K562 (cell line): Measurements from ENCODE around the gene FZD4. TPM values are rescaled to one million over a fixed set of nuclear protein-coding genes. Genes with fewer than 3 reads are reported as not detected.

Experiments used
- COPS2 ChIP-seq: fragments of 450-650 bp; conservative IDR thresholded peaks from 2 replicates; pipeline ENCODE4 v1.6.1; 2016; ENCODE audit warnings: mild to moderate bottlenecking, moderate library complexity
- SREBF1 ChIP-seq: fragments of 150-350 bp; IDR thresholded peaks from 2 replicates; pipeline ENCODE4 v1.6.1; 2014; ENCODE audit warnings: antibody characterized with exemption, low read depth, low read length, borderline replicate concordance
- SREBF2 ChIP-seq: sonication (generic); formaldehyde crosslinking; IDR thresholded peaks from 2 replicates; pipeline ENCODE4 v1.4.0; 2020; ENCODE audit warnings: mild to moderate bottlenecking, missing genetic modification reagents
- TAF9B ChIP-seq: fragments of 450-650 bp; IDR thresholded peaks from 2 replicates; pipeline ENCODE4 v1.6.1; 2018; ENCODE audit warnings: mild to moderate bottlenecking; ENCODE audit not compliant: partially characterized antibody
- THAP12 ChIP-seq: fragments of 250-450 bp; sonication (Bioruptor Pico); IDR thresholded peaks from 2 replicates; pipeline ENCODE4 v1.9.0; 2021; ENCODE audit warnings: mild to moderate bottlenecking, inconsistent platforms
- ZNF407 ChIP-seq: fragments of 450-650 bp; IDR thresholded peaks from 2 replicates; pipeline ENCODE4 v1.6.1; 2016; ENCODE audit warnings: low read depth
- ZNF740 ChIP-seq, 3 experiments: fragments of 200-800 bp in 1 of 3; sonication (Bioruptor generic) in 1 of 3; sonication (generic) in 1 of 3; formaldehyde crosslinking in 1 of 3; IDR thresholded peaks; 2 replicates each; pipeline versions ENCODE4 v1.6.1 to v1.8.0; 2016 to 2022; ENCODE audit warnings: mild to moderate bottlenecking in 2 of 3, missing compliant biosample characterization in 2 of 3, missing genetic modification characterization in 2 of 3, missing genetic modification reagents in 1 of 3
- polyA plus RNA-seq, 8 experiments: library from polyadenylated mRNA; depleted of rRNA in 4 of 8; stranded (reverse) in 5 of 8; unstranded in 3 of 8; fragments of >200 nt; fragmentation: Nextera tagmentation in 2 of 8; fragmentation: Illumina TruSeq in 1 of 8; extraction: Ambion mirVana in 2 of 8; extraction: Trizol in 1 of 8; gene quantifications; 2 replicates each; pipeline versions ENCODE4 v1.2.1 to v1.2.3, GENCODE V29; 2011 to 2014; ENCODE audit warnings: inconsistent platforms in 1 of 8, missing spikeins in 1 of 8
- total RNA-seq, 7 experiments: library from RNA; depleted of rRNA in 6 of 7; stranded (reverse); fragments of >200 nt in 6 of 7; fragmentation: Illumina TruSeq in 2 of 7; extraction: Trizol in 2 of 7; gene quantifications; 2 replicates each; pipeline versions ENCODE4 v1.2.1 to v1.2.3, GENCODE V29; 2011 to 2021; ENCODE audit warnings: low replicate concordance in 1 of 7
- TF ChIP-seq, protein P1 (sequence below): fragments of 450-650 bp; IDR thresholded peaks from 2 replicates; pipeline ENCODE4 v1.6.1; 2017; ENCODE audit warnings: antibody characterized with exemption, mild to moderate bottlenecking

FZD4 gene
- total and polyA plus RNA-seq, 9 of the 15 experiments (the other 6 are each of a cell fraction or from before 2014, with no cell fraction given), result 1.2 to 7.9 (median 5.8) TPM

GRCh38 chr11:86999859-87000753 is 44.9 kb upstream of the FZD4 start (continued):
- no peak for TF ChIP-seq ZNF407
- TF ChIP-seq SREBF1, result no peak
- no peak for TF ChIP-seq ZNF740 (CRISPR knock-in tag; IDR thresholded peaks at IDR 0.05)
- no peak for TF ChIP-seq ZNF740 (tag; IDR thresholded peaks at IDR 0.05)
- TF ChIP-seq THAP12 (CRISPR knock-in tag), result no peak
- no peak for TF ChIP-seq SREBF2 (CRISPR knock-in tag)
- TF ChIP-seq COPS2, result no peak
- TF ChIP-seq, protein P1, sequence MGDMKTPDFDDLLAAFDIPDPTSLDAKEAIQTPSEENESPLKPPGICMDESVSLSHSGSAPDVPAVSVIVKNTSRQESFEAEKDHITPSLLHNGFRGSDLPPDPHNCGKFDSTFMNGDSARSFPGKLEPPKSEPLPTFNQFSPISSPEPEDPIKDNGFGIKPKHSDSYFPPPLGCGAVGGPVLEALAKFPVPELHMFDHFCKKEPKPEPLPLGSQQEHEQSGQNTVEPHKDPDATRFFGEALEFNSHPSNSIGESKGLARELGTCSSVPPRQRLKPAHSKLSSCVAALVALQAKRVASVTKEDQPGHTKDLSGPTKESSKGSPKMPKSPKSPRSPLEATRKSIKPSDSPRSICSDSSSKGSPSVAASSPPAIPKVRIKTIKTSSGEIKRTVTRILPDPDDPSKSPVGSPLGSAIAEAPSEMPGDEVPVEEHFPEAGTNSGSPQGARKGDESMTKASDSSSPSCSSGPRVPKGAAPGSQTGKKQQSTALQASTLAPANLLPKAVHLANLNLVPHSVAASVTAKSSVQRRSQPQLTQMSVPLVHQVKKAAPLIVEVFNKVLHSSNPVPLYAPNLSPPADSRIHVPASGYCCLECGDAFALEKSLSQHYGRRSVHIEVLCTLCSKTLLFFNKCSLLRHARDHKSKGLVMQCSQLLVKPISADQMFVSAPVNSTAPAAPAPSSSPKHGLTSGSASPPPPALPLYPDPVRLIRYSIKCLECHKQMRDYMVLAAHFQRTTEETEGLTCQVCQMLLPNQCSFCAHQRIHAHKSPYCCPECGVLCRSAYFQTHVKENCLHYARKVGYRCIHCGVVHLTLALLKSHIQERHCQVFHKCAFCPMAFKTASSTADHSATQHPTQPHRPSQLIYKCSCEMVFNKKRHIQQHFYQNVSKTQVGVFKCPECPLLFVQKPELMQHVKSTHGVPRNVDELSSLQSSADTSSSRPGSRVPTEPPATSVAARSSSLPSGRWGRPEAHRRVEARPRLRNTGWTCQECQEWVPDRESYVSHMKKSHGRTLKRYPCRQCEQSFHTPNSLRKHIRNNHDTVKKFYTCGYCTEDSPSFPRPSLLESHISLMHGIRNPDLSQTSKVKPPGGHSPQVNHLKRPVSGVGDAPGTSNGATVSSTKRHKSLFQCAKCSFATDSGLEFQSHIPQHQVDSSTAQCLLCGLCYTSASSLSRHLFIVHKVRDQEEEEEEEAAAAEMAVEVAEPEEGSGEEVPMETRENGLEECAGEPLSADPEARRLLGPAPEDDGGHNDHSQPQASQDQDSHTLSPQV, result peak; percentile 77; the same call in 1 of the 2 replicates
- TF ChIP-seq TAF9B, result peak; percentile 100
